Calu3 (cell line): Measurements from ENCODE around the gene YPEL1. TPM values are rescaled to one million over a fixed set of nuclear protein-coding genes. Genes with fewer than 3 reads are reported as not detected.

Experiments used
- BruUV-seq: library from RNA; stranded (reverse); fragments of 400-500 nt; replicated peaks from 2 replicates; lab custom pipeline; 2021; lab: Mats Ljungman, UMichigan
- CTCF ChIA-PET: fragments of 300-600 bp; sonication (Branson Sonifier 250); formaldehyde crosslinking; loops from one replicate; lab custom pipeline; 2022; ENCODE audit warnings: antibody characterized with exemption; lab: Charles Lee
- DNase-seq: peaks from one replicate; pipeline ENCODE4 v3.0.0; 2022
- H3K27ac Mint-ChIP-seq: one replicate; pipeline ENCODE4 v1.8.0; 2022; ENCODE audit warnings: mixed read lengths; ENCODE audit not compliant: unreplicated experiment
- H3K27me3 Mint-ChIP-seq: one replicate; pipeline ENCODE4 v1.8.0; 2022; ENCODE audit warnings: mixed read lengths; ENCODE audit not compliant: unreplicated experiment
- H3K36me3 Mint-ChIP-seq: one replicate; pipeline ENCODE4 v1.8.0; 2022; ENCODE audit warnings: mild to moderate bottlenecking, moderate library complexity, mixed read lengths; ENCODE audit not compliant: insufficient read depth, unreplicated experiment
- H3K4me1 Mint-ChIP-seq: one replicate; pipeline ENCODE4 v1.8.0; 2022; ENCODE audit warnings: mild to moderate bottlenecking, low read depth, mixed read lengths; ENCODE audit not compliant: unreplicated experiment
- H3K4me3 Mint-ChIP-seq: one replicate; pipeline ENCODE4 v1.8.0; 2022; ENCODE audit warnings: mild to moderate bottlenecking, low read depth, moderate library complexity, mixed read lengths; ENCODE audit not compliant: unreplicated experiment
- H3K9me3 Mint-ChIP-seq: one replicate; pipeline ENCODE4 v1.8.0; 2022; ENCODE audit warnings: low read depth, mixed read lengths; ENCODE audit not compliant: unreplicated experiment
- intact Hi-C: fragments of 100-400 bp; cut with micrococcal nuclease; formaldehyde crosslinking; loops from one replicate; pipeline ENCODE4 v1.10.0; 2022; ENCODE audit not compliant: unreplicated experiment
- total RNA-seq: library from RNA; stranded (reverse); gene quantifications from 2 replicates; pipeline ENCODE4 v1.2.3, GENCODE V29; 2022
- TF ChIP-seq, protein P1 (sequence below): fragments of 200-600 bp; IDR thresholded peaks from one replicate; pipeline ENCODE4 v1.8.0; 2022; ENCODE audit warnings: antibody characterized with exemption; ENCODE audit not compliant: unreplicated experiment

YPEL1 gene
- total RNA-seq, 1 experiment from 2014 or later: 3.3 TPM

DNA sequence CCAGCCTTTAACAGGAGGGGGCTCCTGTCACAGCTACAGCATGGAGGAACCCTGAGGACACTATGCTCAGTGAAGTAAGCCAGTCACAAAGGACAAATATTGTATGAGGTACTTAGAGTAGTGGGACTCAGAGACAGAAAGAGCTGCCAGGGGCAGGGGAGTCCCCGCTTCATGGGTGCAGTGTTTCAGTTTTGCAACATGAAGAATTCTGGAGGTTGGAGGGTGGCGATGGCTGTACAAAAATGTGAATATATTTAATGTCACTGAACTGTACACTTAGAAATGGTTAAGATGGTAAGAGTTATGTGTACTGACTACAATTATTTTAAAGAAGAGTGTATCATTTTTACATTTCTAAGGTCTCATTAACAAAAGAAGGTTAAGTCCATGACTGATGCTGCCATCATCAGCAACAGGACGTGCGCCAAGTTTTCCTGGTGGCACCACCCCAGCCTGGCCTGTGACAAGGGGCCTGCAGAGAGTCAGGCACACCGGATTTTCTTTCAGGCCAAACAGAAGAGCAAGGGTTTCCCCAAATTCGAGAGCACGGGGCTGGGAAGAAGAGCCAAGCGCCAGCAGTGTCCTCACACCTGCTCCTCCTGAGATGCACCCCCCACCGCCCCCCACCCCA, 22.1 kb downstream of the YPEL1 start:
- no peak overlapping the region for H3K4me3 Mint-ChIP-seq
- TF ChIP-seq, protein P1, sequence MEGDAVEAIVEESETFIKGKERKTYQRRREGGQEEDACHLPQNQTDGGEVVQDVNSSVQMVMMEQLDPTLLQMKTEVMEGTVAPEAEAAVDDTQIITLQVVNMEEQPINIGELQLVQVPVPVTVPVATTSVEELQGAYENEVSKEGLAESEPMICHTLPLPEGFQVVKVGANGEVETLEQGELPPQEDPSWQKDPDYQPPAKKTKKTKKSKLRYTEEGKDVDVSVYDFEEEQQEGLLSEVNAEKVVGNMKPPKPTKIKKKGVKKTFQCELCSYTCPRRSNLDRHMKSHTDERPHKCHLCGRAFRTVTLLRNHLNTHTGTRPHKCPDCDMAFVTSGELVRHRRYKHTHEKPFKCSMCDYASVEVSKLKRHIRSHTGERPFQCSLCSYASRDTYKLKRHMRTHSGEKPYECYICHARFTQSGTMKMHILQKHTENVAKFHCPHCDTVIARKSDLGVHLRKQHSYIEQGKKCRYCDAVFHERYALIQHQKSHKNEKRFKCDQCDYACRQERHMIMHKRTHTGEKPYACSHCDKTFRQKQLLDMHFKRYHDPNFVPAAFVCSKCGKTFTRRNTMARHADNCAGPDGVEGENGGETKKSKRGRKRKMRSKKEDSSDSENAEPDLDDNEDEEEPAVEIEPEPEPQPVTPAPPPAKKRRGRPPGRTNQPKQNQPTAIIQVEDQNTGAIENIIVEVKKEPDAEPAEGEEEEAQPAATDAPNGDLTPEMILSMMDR: peak; percentile 8
- H3K9me3 Mint-ChIP-seq: no peaks in the 10 kb centered on the region
- no peak overlapping the region for H3K27ac Mint-ChIP-seq
- no peaks in the 10 kb centered on the region for H3K27me3 Mint-ChIP-seq
- peaks cover 13% of the 10 kb centered on the region for H3K4me1 Mint-ChIP-seq
- CTCF ChIA-PET: interaction anchor here (1.0 to 1.1 kb wide), 2 partner anchors 225 to 239 kb away, joined by 4 to 11 read pairs; partner anchors contain the start of gene PPM1F
- DNase-seq: no peak
- BruUV-seq: no TSS peak
- H3K36me3 Mint-ChIP-seq: no peaks in the 10 kb centered on the region
- intact Hi-C loops: loop anchor here (2.0 kb wide), 2 partner anchors 225 to 239 kb away; partner anchors contain the start of gene PPM1F

- DNase-seq: peak; percentile 69
- peaks cover 10% of the 10 kb centered on the region for H3K4me1 Mint-ChIP-seq
- TF ChIP-seq, protein P1: peak; percentile 79
- H3K36me3 Mint-ChIP-seq: no peaks in the 10 kb centered on the region
- intact Hi-C loops: loop anchor here (2.0 kb wide), 2 partner anchors 226 to 240 kb away; partner anchors contain the start of gene PPM1F
- BruUV-seq: no TSS peak
- CTCF ChIA-PET: interaction anchor here (0.6 to 1.1 kb wide), 3 partner anchors 225 to 273 kb away, joined by 3 to 11 read pairs (median 4); partner anchors contain the start of gene PPM1F
- H3K9me3 Mint-ChIP-seq: no peaks in the 10 kb centered on the region
- no peaks in the 10 kb centered on the region for H3K27me3 Mint-ChIP-seq
- H3K27ac Mint-ChIP-seq: no peak overlapping the region
- peak overlapping the region; percentile 32 for H3K4me3 Mint-ChIP-seq
Observed at GRCh38 chr22:21712751-21713427, 22.7 kb downstream of the YPEL1 start.

DNA sequence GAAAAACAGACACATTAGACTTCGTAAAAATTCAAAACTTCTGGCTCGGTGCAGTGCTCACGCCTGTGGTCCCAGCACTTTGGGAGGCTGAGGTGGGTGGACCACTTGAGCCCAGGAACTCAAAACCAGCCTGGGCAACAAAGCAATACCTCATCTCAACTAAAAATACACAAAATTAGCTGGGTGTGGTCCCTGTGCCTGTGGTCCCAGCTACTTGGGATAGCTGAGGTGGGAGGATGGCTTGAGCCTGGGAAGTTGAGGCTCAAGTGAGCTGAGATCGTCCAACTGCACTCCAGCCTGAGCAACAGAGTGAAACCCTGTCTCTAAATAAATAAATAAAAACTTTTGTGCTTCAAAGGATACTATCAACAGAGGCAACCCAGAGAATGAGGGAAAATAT, 23.7 kb downstream of the YPEL1 start:
- H3K36me3 Mint-ChIP-seq: no peaks in the 10 kb centered on the region
- TF ChIP-seq, protein P1: no peak
- no TSS peak for BruUV-seq
- H3K27me3 Mint-ChIP-seq: no peaks in the 10 kb centered on the region
- intact Hi-C loops: loop anchor here (2.0 kb wide), 2 partner anchors 227 to 241 kb away; partner anchors contain the start of gene PPM1F
- no peaks in the 10 kb centered on the region for H3K9me3 Mint-ChIP-seq
- DNase-seq: no peak
- CTCF ChIA-PET: no interaction called here
- H3K4me1 Mint-ChIP-seq: peaks cover 10% of the 10 kb centered on the region
- no peak overlapping the region for H3K27ac Mint-ChIP-seq
- H3K4me3 Mint-ChIP-seq: no peak overlapping the region

DNA sequence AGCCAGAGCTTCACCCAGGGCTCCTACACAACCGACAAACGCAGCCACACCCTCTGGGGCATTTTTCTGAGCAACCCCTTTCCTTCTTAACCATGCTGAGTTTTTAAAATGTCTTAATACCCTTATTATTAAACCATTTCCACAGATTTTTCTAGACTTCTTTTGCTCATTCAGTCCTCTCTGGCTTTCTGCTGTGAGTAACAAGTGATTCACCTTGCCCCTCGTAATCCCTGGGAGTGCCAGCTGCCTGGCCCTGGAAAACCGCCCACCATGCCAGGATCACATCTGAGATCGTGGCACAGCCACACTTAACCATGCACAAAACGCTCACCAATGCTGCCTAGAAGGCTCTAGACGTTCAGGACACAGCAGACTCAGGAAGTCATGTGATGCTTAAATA, 25.4 kb downstream of the YPEL1 start:
- BruUV-seq: no TSS peak
- CTCF ChIA-PET: no interaction called here
- no peaks in the 10 kb centered on the region for H3K9me3 Mint-ChIP-seq

More for the DNA sequence above, 25.4 kb downstream of the YPEL1 start:
- peaks cover 10% of the 10 kb centered on the region for H3K4me1 Mint-ChIP-seq
- peaks cover 4% of the 10 kb centered on the region for H3K36me3 Mint-ChIP-seq
- no peak overlapping the region for H3K4me3 Mint-ChIP-seq
- TF ChIP-seq, protein P1: no peak
- no peaks in the 10 kb centered on the region for H3K27me3 Mint-ChIP-seq
- H3K27ac Mint-ChIP-seq: no peak overlapping the region
- intact Hi-C loops: no loop called here
- no peak for DNase-seq
